Liver (tissue), 9 donors: Measurements from ENCODE around the gene GXYLT2. TPM values are rescaled to one million over a fixed set of nuclear protein-coding genes. Genes with fewer than 3 reads are reported as not detected.

Experiments used
- DNase-seq: peaks from one replicate; pipeline ENCODE4 v3.0.0-alpha.2; 2017; ENCODE audit warnings: low spot score
- H3K27ac ChIP-seq, 2 donors: one replicate each; pipeline ENCODE4 v1.7.0; 2013; ENCODE audit warnings: inconsistent platforms in 2 of 2, low read length in 2 of 2, control low read depth in 1 of 2, low read depth in 1 of 2, mild to moderate bottlenecking in 1 of 2
- H3K27me3 ChIP-seq, 4 donors: one replicate each; pipeline versions ENCODE4 v1.6.1 to v1.7.0; 2013; ENCODE audit warnings: low read length in 3 of 4, inconsistent platforms in 1 of 4, mild to moderate bottlenecking in 1 of 4, moderate library complexity in 1 of 4; ENCODE audit not compliant: control insufficient read depth in 4 of 4, insufficient read depth in 4 of 4
- H3K36me3 ChIP-seq, 4 donors: one replicate each; pipeline versions ENCODE4 v1.6.1 to v1.7.0; 2013; ENCODE audit warnings: low read length in 3 of 4, mild to moderate bottlenecking in 3 of 4, low read depth in 1 of 4, moderate library complexity in 1 of 4; ENCODE audit not compliant: control insufficient read depth in 4 of 4, insufficient read depth in 3 of 4
- H3K4me1 ChIP-seq, 4 donors: one replicate each; pipeline versions ENCODE4 v1.6.1 to v1.7.0; 2013; ENCODE audit warnings: low read length in 3 of 4, mild to moderate bottlenecking in 3 of 4, moderate library complexity in 1 of 4; ENCODE audit not compliant: control insufficient read depth in 4 of 4, insufficient read depth in 4 of 4
- H3K4me3 ChIP-seq, 3 donors: one replicate each; pipeline versions ENCODE4 v1.6.1 to v1.7.0; 2013; ENCODE audit warnings: low read length in 3 of 3, control low read depth in 1 of 3, low read depth in 1 of 3, mild to moderate bottlenecking in 1 of 3
- H3K9ac ChIP-seq, 2 donors: one replicate each; pipeline ENCODE4 v1.7.0; 2013; ENCODE audit warnings: low read length in 2 of 2, mild to moderate bottlenecking in 2 of 2, moderate library complexity in 2 of 2, control low read depth in 1 of 2, low read depth in 1 of 2
- H3K9me3 ChIP-seq, 4 donors: one replicate each; pipeline versions ENCODE4 v1.6.1 to v1.7.0; 2013; ENCODE audit warnings: low read length in 3 of 4; ENCODE audit not compliant: control insufficient read depth in 4 of 4
- EGR1 ChIP-seq, 2 donors: IDR thresholded peaks; 2 replicates each; pipeline ENCODE4 v1.6.1; 2016 to 2018; ENCODE audit warnings: antibody characterized with exemption in 2 of 2, low read depth in 2 of 2
- FOXA1 ChIP-seq: IDR thresholded peaks from 2 replicates; pipeline ENCODE4 v1.6.1; 2016; ENCODE audit warnings: antibody characterized with exemption
- FOXA2 ChIP-seq: IDR thresholded peaks from 2 replicates; pipeline ENCODE4 v1.6.1; 2016; ENCODE audit warnings: antibody characterized with exemption
- GABPA ChIP-seq, 2 donors: IDR thresholded peaks in 1 of 2; conservative IDR thresholded peaks in 1 of 2; 2 replicates each; pipeline ENCODE4 v1.6.1; 2016; ENCODE audit warnings: antibody characterized with exemption in 2 of 2, mild to moderate bottlenecking in 1 of 2, moderate library complexity in 1 of 2
- HNF4A ChIP-seq, 2 donors: conservative IDR thresholded peaks; 2 replicates each; pipeline ENCODE4 v1.6.1; 2016; ENCODE audit warnings: antibody characterized with exemption in 2 of 2, mild to moderate bottlenecking in 2 of 2
- HNF4G ChIP-seq: IDR thresholded peaks from 2 replicates; pipeline ENCODE4 v1.6.1; 2016; ENCODE audit warnings: antibody characterized with exemption
- JUND ChIP-seq, 2 donors: IDR thresholded peaks; 2 replicates each; pipeline ENCODE4 v1.6.1; 2016; ENCODE audit warnings: antibody characterized with exemption in 2 of 2
- NR2F2 ChIP-seq: IDR thresholded peaks from 2 replicates; pipeline ENCODE4 v1.6.1; 2016; ENCODE audit warnings: antibody characterized with exemption
- RAD21 ChIP-seq, 2 donors: IDR thresholded peaks; 2 replicates each; pipeline ENCODE4 v1.6.1; 2016; ENCODE audit warnings: antibody characterized with exemption in 2 of 2, mild to moderate bottlenecking in 2 of 2
- RXRA ChIP-seq, 2 donors: IDR thresholded peaks; 2 replicates each; pipeline ENCODE4 v1.6.1; 2017 to 2018; ENCODE audit warnings: antibody characterized with exemption in 2 of 2, mild to moderate bottlenecking in 1 of 2
- SP1 ChIP-seq: IDR thresholded peaks from 2 replicates; pipeline ENCODE4 v1.6.1; 2018; ENCODE audit warnings: antibody characterized with exemption, mild to moderate bottlenecking
- TAF1 ChIP-seq: conservative IDR thresholded peaks from 2 replicates; pipeline ENCODE4 v1.6.1; 2016; ENCODE audit warnings: antibody characterized with exemption, mild to moderate bottlenecking
- YY1 ChIP-seq: IDR thresholded peaks from 2 replicates; pipeline ENCODE4 v1.6.1; 2016; ENCODE audit warnings: antibody characterized with exemption, mild to moderate bottlenecking
- WGBS: extraction: QIAGEN DNeasy Blood & Tissue Kit; methylation state at CpG from one replicate; pipeline ENCODE4 v1.1.7; 2013; 5-methylcytosine and 5-hydroxymethylcytosine counted together
- polyA plus RNA-seq, 2 donors: library from polyadenylated mRNA; stranded (reverse) in 1 of 2; unstranded in 1 of 2; fragments of 200-250 nt in 1 of 2; fragments of >200 nt in 1 of 2; fragmentation: Nextera tagmentation in 1 of 2; extraction: Ambion mirVana in 1 of 2; gene quantifications; one replicate each; pipeline versions ENCODE4 v1.2.1 to v1.2.3, GENCODE V29; 2013 to 2015
- total RNA-seq, 2 donors: library from RNA; depleted of rRNA; stranded (reverse); fragments of >200 nt; gene quantifications; one replicate each; pipeline ENCODE4 v1.2.3, GENCODE V29; 2014
- TF ChIP-seq, protein P1 (sequence below): IDR thresholded peaks from 2 replicates; pipeline ENCODE4 v1.6.1; 2016; ENCODE audit warnings: antibody characterized with exemption
- TF ChIP-seq, protein P2 (sequence below): IDR thresholded peaks from 2 replicates; pipeline ENCODE4 v1.6.1; 2016; ENCODE audit warnings: antibody characterized with exemption
- TF ChIP-seq, protein P3 (sequence below): IDR thresholded peaks from 2 replicates; pipeline ENCODE4 v1.6.1; 2016; ENCODE audit warnings: antibody characterized with exemption, mild to moderate bottlenecking
- TF ChIP-seq, protein P4 (sequence below): fragments of 150-350 bp; IDR thresholded peaks from 2 replicates; pipeline ENCODE4 v1.5.1; 2017; ENCODE audit warnings: improper control_type of control experiment, low read depth, low read length; ENCODE audit not compliant: missing input control
- TF ChIP-seq, protein P5 (sequence below): IDR thresholded peaks from 2 replicates; pipeline ENCODE4 v1.6.1; 2016; ENCODE audit warnings: antibody characterized with exemption
- donor health status: healthy.
- donor health status: healthy.
- donor health status: healthy.
- donor health status: healthy.
- donor health status: healthy.

The GXYLT2 gene
- total and polyA plus RNA-seq, 4 donors: 0.06 to 0.98 (median 0.10) TPM

DNA sequence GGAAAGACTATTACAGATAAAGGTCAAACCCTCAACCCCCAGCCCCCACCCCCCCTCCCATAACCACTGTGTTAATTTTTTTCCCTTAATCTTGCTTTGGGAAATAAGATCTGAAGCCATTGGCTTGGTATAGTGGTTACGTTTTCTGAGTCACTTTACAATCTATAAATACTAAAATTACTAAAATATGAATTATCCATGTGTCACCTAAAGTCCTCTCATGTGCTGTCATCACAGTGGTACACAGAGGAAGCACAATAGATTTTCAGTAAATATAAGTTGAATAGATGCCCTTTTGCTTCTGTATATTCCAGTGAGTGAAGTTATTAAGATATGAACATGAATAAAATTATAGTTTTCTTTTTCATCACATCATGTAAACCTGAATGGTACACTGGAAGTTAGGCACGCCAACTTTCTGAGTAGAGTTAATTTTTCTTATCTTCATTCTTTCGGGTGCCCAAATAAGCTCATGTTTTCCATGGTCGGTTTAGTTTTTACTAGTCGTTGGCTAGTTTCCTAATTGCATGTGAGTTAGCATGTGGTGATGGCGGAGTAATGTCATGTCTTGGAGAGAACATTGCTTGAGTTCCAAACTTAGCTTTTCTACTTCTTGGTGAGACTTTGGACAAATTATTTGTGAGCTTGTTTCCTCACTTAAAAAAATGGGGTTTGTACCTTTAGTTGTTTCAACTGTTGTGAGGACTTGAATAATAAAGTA lies 120.3 kb downstream of the GXYLT2 start (continued):
- TF ChIP-seq, protein P1, sequence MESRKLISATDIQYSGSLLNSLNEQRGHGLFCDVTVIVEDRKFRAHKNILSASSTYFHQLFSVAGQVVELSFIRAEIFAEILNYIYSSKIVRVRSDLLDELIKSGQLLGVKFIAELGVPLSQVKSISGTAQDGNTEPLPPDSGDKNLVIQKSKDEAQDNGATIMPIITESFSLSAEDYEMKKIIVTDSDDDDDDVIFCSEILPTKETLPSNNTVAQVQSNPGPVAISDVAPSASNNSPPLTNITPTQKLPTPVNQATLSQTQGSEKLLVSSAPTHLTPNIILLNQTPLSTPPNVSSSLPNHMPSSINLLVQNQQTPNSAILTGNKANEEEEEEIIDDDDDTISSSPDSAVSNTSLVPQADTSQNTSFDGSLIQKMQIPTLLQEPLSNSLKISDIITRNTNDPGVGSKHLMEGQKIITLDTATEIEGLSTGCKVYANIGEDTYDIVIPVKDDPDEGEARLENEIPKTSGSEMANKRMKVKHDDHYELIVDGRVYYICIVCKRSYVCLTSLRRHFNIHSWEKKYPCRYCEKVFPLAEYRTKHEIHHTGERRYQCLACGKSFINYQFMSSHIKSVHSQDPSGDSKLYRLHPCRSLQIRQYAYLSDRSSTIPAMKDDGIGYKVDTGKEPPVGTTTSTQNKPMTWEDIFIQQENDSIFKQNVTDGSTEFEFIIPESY: no peak
- TF ChIP-seq, protein P2, sequence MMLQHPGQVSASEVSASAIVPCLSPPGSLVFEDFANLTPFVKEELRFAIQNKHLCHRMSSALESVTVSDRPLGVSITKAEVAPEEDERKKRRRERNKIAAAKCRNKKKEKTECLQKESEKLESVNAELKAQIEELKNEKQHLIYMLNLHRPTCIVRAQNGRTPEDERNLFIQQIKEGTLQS: no peak
- TF ChIP-seq HNF4G: no peak

DNA sequence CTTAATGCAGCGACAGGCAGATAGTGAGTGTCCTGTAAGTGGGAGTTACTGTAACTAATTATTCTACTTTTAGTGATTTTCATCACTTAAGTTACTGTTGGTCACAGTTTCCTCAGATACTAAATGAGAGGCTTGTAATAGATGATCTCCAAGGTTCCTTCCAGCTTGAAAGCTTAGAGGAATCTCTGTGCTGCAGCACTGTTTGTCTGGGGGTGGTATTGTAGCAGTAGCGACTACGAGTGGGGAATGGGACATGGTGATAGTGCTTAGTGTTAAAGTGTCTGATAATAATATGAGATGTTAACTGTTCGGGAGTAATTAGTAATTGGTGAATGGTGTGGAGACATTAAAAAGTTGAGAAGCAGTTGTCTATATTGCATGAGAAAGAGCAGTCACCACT lies 121.2 kb downstream of the GXYLT2 start:
- no peaks in the 10 kb centered on the region for H3K9me3 ChIP-seq
- H3K4me3 ChIP-seq: no peak overlapping the region
- H3K4me1 ChIP-seq: peaks cover 1 to 11% (median 3%) of the 10 kb centered on the region in 4 donors
- no peak for DNase-seq
- peaks cover 0 to 17% (median 6%) of the 10 kb centered on the region in 4 donors for H3K36me3 ChIP-seq
- H3K27me3 ChIP-seq: no peaks in the 10 kb centered on the region
- TF ChIP-seq HNF4A (conservative IDR thresholded peaks at IDR 0.05): no peak
- TF ChIP-seq, protein P3, sequence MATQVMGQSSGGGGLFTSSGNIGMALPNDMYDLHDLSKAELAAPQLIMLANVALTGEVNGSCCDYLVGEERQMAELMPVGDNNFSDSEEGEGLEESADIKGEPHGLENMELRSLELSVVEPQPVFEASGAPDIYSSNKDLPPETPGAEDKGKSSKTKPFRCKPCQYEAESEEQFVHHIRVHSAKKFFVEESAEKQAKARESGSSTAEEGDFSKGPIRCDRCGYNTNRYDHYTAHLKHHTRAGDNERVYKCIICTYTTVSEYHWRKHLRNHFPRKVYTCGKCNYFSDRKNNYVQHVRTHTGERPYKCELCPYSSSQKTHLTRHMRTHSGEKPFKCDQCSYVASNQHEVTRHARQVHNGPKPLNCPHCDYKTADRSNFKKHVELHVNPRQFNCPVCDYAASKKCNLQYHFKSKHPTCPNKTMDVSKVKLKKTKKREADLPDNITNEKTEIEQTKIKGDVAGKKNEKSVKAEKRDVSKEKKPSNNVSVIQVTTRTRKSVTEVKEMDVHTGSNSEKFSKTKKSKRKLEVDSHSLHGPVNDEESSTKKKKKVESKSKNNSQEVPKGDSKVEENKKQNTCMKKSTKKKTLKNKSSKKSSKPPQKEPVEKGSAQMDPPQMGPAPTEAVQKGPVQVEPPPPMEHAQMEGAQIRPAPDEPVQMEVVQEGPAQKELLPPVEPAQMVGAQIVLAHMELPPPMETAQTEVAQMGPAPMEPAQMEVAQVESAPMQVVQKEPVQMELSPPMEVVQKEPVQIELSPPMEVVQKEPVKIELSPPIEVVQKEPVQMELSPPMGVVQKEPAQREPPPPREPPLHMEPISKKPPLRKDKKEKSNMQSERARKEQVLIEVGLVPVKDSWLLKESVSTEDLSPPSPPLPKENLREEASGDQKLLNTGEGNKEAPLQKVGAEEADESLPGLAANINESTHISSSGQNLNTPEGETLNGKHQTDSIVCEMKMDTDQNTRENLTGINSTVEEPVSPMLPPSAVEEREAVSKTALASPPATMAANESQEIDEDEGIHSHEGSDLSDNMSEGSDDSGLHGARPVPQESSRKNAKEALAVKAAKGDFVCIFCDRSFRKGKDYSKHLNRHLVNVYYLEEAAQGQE: no peak
- no peak for TF ChIP-seq GABPA (IDR thresholded peaks at IDR 0.05 in 1 of 2, conservative IDR thresholded peaks at IDR 0.05 in 1 of 2)
- TF ChIP-seq NR2F2: no peak
- TF ChIP-seq, protein P4, sequence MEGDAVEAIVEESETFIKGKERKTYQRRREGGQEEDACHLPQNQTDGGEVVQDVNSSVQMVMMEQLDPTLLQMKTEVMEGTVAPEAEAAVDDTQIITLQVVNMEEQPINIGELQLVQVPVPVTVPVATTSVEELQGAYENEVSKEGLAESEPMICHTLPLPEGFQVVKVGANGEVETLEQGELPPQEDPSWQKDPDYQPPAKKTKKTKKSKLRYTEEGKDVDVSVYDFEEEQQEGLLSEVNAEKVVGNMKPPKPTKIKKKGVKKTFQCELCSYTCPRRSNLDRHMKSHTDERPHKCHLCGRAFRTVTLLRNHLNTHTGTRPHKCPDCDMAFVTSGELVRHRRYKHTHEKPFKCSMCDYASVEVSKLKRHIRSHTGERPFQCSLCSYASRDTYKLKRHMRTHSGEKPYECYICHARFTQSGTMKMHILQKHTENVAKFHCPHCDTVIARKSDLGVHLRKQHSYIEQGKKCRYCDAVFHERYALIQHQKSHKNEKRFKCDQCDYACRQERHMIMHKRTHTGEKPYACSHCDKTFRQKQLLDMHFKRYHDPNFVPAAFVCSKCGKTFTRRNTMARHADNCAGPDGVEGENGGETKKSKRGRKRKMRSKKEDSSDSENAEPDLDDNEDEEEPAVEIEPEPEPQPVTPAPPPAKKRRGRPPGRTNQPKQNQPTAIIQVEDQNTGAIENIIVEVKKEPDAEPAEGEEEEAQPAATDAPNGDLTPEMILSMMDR: no peak
- no peak for TF ChIP-seq EGR1 (IDR thresholded peaks at IDR 0.05; ENCODE audit: low read depth in 2 of 2)
- TF ChIP-seq, protein P2: no peak
- TF ChIP-seq, protein P1: no peak
- TF ChIP-seq HNF4G: no peak
- TF ChIP-seq SP1: no peak
- TF ChIP-seq FOXA1: no peak
- no peak for TF ChIP-seq FOXA2
- no peak for TF ChIP-seq YY1
- no peak for TF ChIP-seq TAF1
- no peak for TF ChIP-seq JUND (IDR thresholded peaks at IDR 0.05)
- TF ChIP-seq, protein P5, sequence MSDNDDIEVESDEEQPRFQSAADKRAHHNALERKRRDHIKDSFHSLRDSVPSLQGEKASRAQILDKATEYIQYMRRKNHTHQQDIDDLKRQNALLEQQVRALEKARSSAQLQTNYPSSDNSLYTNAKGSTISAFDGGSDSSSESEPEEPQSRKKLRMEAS: no peak
- no peak for TF ChIP-seq RXRA (IDR thresholded peaks at IDR 0.05)
- TF ChIP-seq RAD21 (IDR thresholded peaks at IDR 0.05): no peak
- 91% methylated on average over 4 of the region's 4 CpGs for WGBS
- H3K9ac ChIP-seq: no peak overlapping the region
- no peak overlapping the region for H3K27ac ChIP-seq
